K562 (cell line): ENCODE measurements around the gene YIPF1. TPM values are rescaled to one million over a fixed set of nuclear protein-coding genes. Genes with fewer than 3 reads are reported as not detected.

Experiments used
- ATAC-seq: fragments of 200-7000 bp; cut with Tn5 transposase; 3 replicates; pipeline ENCODE4 v1.9.1; 2020; ENCODE audit warnings: moderate library complexity
- BruUV-seq: library from RNA; stranded (reverse); fragments of 400-500 nt; replicated peaks from 2 replicates; lab custom pipeline; 2021; lab: Mats Ljungman, UMichigan
- CTCF ChIA-PET: fragments of 300-600 bp; formaldehyde crosslinking; extraction: SDS; loops from one replicate; lab custom pipeline; 2021; ENCODE audit warnings: low intra/inter-chr PET ratio; lab: Yijun Ruan, JAX
- POLR2A ChIA-PET: fragments of 300-600, 350-650 bp; sonication (Branson Sonifier 250); formaldehyde crosslinking; extraction: SDS; loops from one replicate; lab custom pipeline; 2021; ENCODE audit warnings: antibody characterized with exemption, inconsistent platforms; lab: Yijun Ruan, JAX
- DNase-seq, 4 experiments: peaks; one replicate each; pipeline versions ENCODE4 v3.0.0 to v3.0.0-alpha.2; 2011 to 2018; ENCODE audit warnings: low spot score in 3 of 4, mixed read lengths in 3 of 4; ENCODE audit errors: extremely low read depth in 1 of 4
- FAIRE-seq: peaks from 2 replicates; lab custom pipeline; 2011; peaks lifted over from hg19 to GRCh38; lab: Jason Lieb, UNC
- H2AFZ ChIP-seq: 2 replicates; pipeline ENCODE4 v1.6.0; 2011; ENCODE audit warnings: low read depth, low read length, control low read depth, inconsistent platforms
- H3K27ac ChIP-seq: fragments of 200-600 bp; 3 replicates; pipeline ENCODE4 v1.8.0; 2011; ENCODE audit warnings: low read depth, mild to moderate bottlenecking, control low read depth, inconsistent platforms, low read length, moderate library complexity, mixed read lengths; ENCODE audit errors: extremely low read depth
- H3K27me3 ChIP-seq, 2 experiments: fragments of 300-600 bp in 1 of 2; 2 replicates in 1 of 2; 3 replicates in 1 of 2; pipeline versions ENCODE4 v1.6.0 to v1.8.0; 2011; ENCODE audit warnings: inconsistent platforms in 2 of 2, low read length in 2 of 2, mild to moderate bottlenecking in 1 of 2, mixed read lengths in 1 of 2, moderate library complexity in 1 of 2; ENCODE audit not compliant: control insufficient read depth in 2 of 2, insufficient read depth in 2 of 2
- H3K36me3 ChIP-seq: fragments of 300-600 bp; 3 replicates; pipeline ENCODE4 v1.8.0; 2011; ENCODE audit warnings: mild to moderate bottlenecking, low read length, inconsistent platforms; ENCODE audit not compliant: control insufficient read depth, insufficient read depth
- H3K4me1 ChIP-seq, 2 experiments: fragments of 200-600 bp in 1 of 2; replicated peaks in 1 of 2; 2 replicates in 1 of 2; 3 replicates in 1 of 2; pipeline versions ENCODE4 v1.5.1 to v1.8.0; 2011; ENCODE audit warnings: inconsistent platforms in 2 of 2, low read length in 2 of 2, mild to moderate bottlenecking in 1 of 2, mixed read lengths in 1 of 2, moderate library complexity in 1 of 2; ENCODE audit not compliant: control insufficient read depth in 2 of 2, insufficient read depth in 2 of 2
- H3K4me2 ChIP-seq: 2 replicates; pipeline ENCODE4 v1.6.1; 2011; ENCODE audit warnings: low read length, control low read depth, inconsistent platforms, mixed read lengths; ENCODE audit not compliant: insufficient read depth
- H3K4me3 ChIP-seq: fragments of 200-600 bp; sonication (generic), shearing (Covaris generic); 2 replicates; pipeline ENCODE4 v1.5.1; 2016; ENCODE audit warnings: control low read depth, inconsistent platforms
- H3K79me2 ChIP-seq: fragments of 200-600 bp; 3 replicates; pipeline ENCODE4 v1.8.0; 2011; ENCODE audit warnings: low read length, inconsistent platforms; ENCODE audit not compliant: control insufficient read depth, insufficient read depth
- H3K9ac ChIP-seq, 2 experiments: 2 replicates each; pipeline versions ENCODE4 v1.6.0 to v1.6.1; 2011; ENCODE audit warnings: low read depth in 2 of 2, low read length in 2 of 2, control low read depth in 1 of 2, inconsistent platforms in 1 of 2, mild to moderate bottlenecking in 1 of 2, mixed read lengths in 1 of 2; ENCODE audit not compliant: insufficient read depth in 1 of 2
- H3K9me1 ChIP-seq: one replicate; pipeline ENCODE4 v1.6.0; 2011; ENCODE audit warnings: inconsistent platforms, mild to moderate bottlenecking, low read length, moderate library complexity; ENCODE audit not compliant: control insufficient read depth, insufficient read depth
- H3K9me3 ChIP-seq: replicated peaks from 2 replicates; pipeline ENCODE4 v1.5.1; 2011; ENCODE audit warnings: low read depth, low read length, inconsistent platforms; ENCODE audit not compliant: control insufficient read depth, insufficient read depth
- H4K20me1 ChIP-seq: replicated peaks from 2 replicates; pipeline ENCODE4 v1.6.1; 2011; ENCODE audit warnings: low read length, inconsistent platforms, mixed read lengths; ENCODE audit not compliant: control insufficient read depth, insufficient read depth
- BRD4 ChIP-seq: fragments of 200-600 bp; sonication (generic); IDR thresholded peaks from 2 replicates; pipeline ENCODE4 v1.6.1; 2017; ENCODE audit warnings: inconsistent platforms
- CEBPB ChIP-seq: fragments of 450-650 bp; IDR thresholded peaks from 2 replicates; pipeline ENCODE4 v1.6.1; 2016; ENCODE audit warnings: missing genetic modification characterization, missing compliant biosample characterization
- CTBP1 ChIP-seq: fragments of 450-650 bp; IDR thresholded peaks from 2 replicates; pipeline ENCODE4 v1.6.1; 2016; ENCODE audit warnings: borderline replicate concordance
- ELK1 ChIP-seq: sonication (generic); formaldehyde crosslinking; IDR thresholded peaks from 2 replicates; pipeline ENCODE4 v1.8.1; 2022; ENCODE audit warnings: missing genetic modification reagents
- ERF ChIP-seq: fragments of 450-650 bp; formaldehyde crosslinking; IDR thresholded peaks from 2 replicates; pipeline ENCODE4 v1.4.0; 2020; ENCODE audit warnings: mild to moderate bottlenecking, mixed read lengths
- NCOA2 ChIP-seq, 2 experiments: fragments of 450-650 bp; IDR thresholded peaks; 2 replicates each; pipeline ENCODE4 v1.6.1; 2018; ENCODE audit warnings: mild to moderate bottlenecking in 2 of 2, moderate library complexity in 1 of 2; ENCODE audit not compliant: partially characterized antibody in 2 of 2
- REST ChIP-seq, 2 experiments: fragments of 450-650 bp; formaldehyde crosslinking in 1 of 2; IDR thresholded peaks; 2 replicates each; pipeline versions ENCODE4 v1.4.0 to v1.6.1; 2014 to 2020; ENCODE audit warnings: mild to moderate bottlenecking in 2 of 2, borderline replicate concordance in 1 of 2, low read depth in 1 of 2
- SIN3A ChIP-seq, 2 experiments: fragments of 150-350 bp in 1 of 2; IDR thresholded peaks; 2 replicates each; pipeline ENCODE4 v1.6.1; 2011 to 2016; ENCODE audit warnings: borderline replicate concordance in 2 of 2, low read depth in 2 of 2, low read length in 2 of 2, mild to moderate bottlenecking in 2 of 2, moderate library complexity in 2 of 2; ENCODE audit not compliant: control insufficient read depth in 1 of 2
- WGBS: fragments of 100-300 bp; shearing (Covaris generic); methylation state at CpG from one replicate; pipeline ENCODE4 v1.1.6; 2016; ENCODE audit warnings: low coverage, mixed read lengths; ENCODE audit not compliant: insufficient coverage; ENCODE audit errors: missing lambda C conversion rate; 5-methylcytosine and 5-hydroxymethylcytosine counted together
- in situ Hi-C: fragments of 300-500 bp; cut with MboI; formaldehyde crosslinking; loops from 4 replicates; pipeline ENCODE4 v1.15.0; 2018; ENCODE audit warnings: inconsistent platforms, mixed read lengths
- intact Hi-C: fragments of 100-400 bp; cut with micrococcal nuclease; formaldehyde crosslinking; loops from 2 replicates; pipeline ENCODE4 v1.14.2; 2022
- polyA plus RNA-seq, 8 experiments: library from polyadenylated mRNA; depleted of rRNA in 4 of 8; stranded (reverse) in 5 of 8; unstranded in 3 of 8; fragments of >200 nt; fragmentation: Nextera tagmentation in 2 of 8; fragmentation: Illumina TruSeq in 1 of 8; extraction: Ambion mirVana in 2 of 8; extraction: Trizol in 1 of 8; gene quantifications; 2 replicates each; pipeline versions ENCODE4 v1.2.1 to v1.2.3, GENCODE V29; 2011 to 2014; ENCODE audit warnings: inconsistent platforms in 1 of 8, missing spikeins in 1 of 8
- total RNA-seq, 7 experiments: library from RNA; depleted of rRNA in 6 of 7; stranded (reverse); fragments of >200 nt in 6 of 7; fragmentation: Illumina TruSeq in 2 of 7; extraction: Trizol in 2 of 7; gene quantifications; 2 replicates each; pipeline versions ENCODE4 v1.2.1 to v1.2.3, GENCODE V29; 2011 to 2021; ENCODE audit warnings: low replicate concordance in 1 of 7
- TF ChIP-seq, protein P1 (sequence below), 3 experiments: IDR thresholded peaks in 2 of 3; conservative IDR thresholded peaks in 1 of 3; 2 replicates each; pipeline ENCODE4 v1.5.1; 2011 to 2012; ENCODE audit warnings: low read length in 3 of 3, mild to moderate bottlenecking in 3 of 3, control low read depth in 2 of 3, improper control_type of control experiment in 1 of 3, inconsistent platforms in 1 of 3, low read depth in 1 of 3, mixed read lengths in 1 of 3, moderate library complexity in 1 of 3; ENCODE audit not compliant: insufficient read depth in 2 of 3

YIPF1 gene
- total and polyA plus RNA-seq, 9 of the 15 experiments (the other 6 are each of a cell fraction or from before 2014, with no cell fraction given): 11.5 to 37.5 (median 19.2) TPM

- POLR2A ChIA-PET: interaction anchor here (0.8 to 2.8 kb wide), 5 partner anchors 10 to 28 kb away, joined by 3 to 11 read pairs (median 3); no protein-coding TSS in a partner anchor
- ATAC-seq: peak; percentile 77
- Histone ChIP-seq H3K9ac (no peak overlapping the region; a peak in 1 of 4 replicates), H3K4me3 (no peak overlapping the region), H2AFZ (no peak overlapping the region), H3K9me3 (no peaks in the 10 kb centered on the region), H3K27me3 (no peaks in the 10 kb centered on the region), H3K4me2 (no peak overlapping the region), H3K9me1 (peaks cover 6% of the 10 kb centered on the region), H3K27ac (no peak overlapping the region), H3K4me1 (no peaks in the 10 kb centered on the region; a peak in 1 of 5 replicates), H3K79me2 (no peaks in the 10 kb centered on the region), H4K20me1 (0 out of 2 replicates have a peak, but pooled peaks cover 4% of the 10 kb centered on the region), H3K36me3 (peaks cover 38% of the 10 kb centered on the region; the same call in 2 of the 3 replicates)
- CTCF ChIA-PET: interaction anchor here (0.6 to 3.1 kb wide), 3 partner anchors 35 to 727 kb away, joined by 3 to 18 read pairs (median 14); no protein-coding TSS in a partner anchor
- no TSS peak for BruUV-seq
- intact Hi-C loops: no loop called here
- in situ Hi-C loops: no loop called here
- no peak for DNase-seq
- 65% methylated on average over 5 of the region's 5 CpGs for WGBS
- FAIRE-seq: no peak
- peak; percentile 43 for TF ChIP-seq CEBPB
- no peak for TF ChIP-seq NCOA2 (IDR thresholded peaks at IDR 0.05; ENCODE audit: partially characterized antibody in 2 of 2)
- TF ChIP-seq BRD4: no peak
- TF ChIP-seq ELK1 (CRISPR knock-in tag): no peak
- TF ChIP-seq, protein P1, sequence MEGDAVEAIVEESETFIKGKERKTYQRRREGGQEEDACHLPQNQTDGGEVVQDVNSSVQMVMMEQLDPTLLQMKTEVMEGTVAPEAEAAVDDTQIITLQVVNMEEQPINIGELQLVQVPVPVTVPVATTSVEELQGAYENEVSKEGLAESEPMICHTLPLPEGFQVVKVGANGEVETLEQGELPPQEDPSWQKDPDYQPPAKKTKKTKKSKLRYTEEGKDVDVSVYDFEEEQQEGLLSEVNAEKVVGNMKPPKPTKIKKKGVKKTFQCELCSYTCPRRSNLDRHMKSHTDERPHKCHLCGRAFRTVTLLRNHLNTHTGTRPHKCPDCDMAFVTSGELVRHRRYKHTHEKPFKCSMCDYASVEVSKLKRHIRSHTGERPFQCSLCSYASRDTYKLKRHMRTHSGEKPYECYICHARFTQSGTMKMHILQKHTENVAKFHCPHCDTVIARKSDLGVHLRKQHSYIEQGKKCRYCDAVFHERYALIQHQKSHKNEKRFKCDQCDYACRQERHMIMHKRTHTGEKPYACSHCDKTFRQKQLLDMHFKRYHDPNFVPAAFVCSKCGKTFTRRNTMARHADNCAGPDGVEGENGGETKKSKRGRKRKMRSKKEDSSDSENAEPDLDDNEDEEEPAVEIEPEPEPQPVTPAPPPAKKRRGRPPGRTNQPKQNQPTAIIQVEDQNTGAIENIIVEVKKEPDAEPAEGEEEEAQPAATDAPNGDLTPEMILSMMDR (IDR thresholded peaks at IDR 0.05 in 2 of 3, conservative IDR thresholded peaks at IDR 0.05 in 1 of 3; ENCODE audit: insufficient read depth in 2 of 3, low read depth in 1 of 3, low read length in 3 of 3): peak; percentile 28 to 49 (median 49); a peak in 4 of 6 replicates
- no peak for TF ChIP-seq CTBP1
- TF ChIP-seq SIN3A (IDR thresholded peaks at IDR 0.05; ENCODE audit: borderline replicate concordance in 2 of 2, control insufficient read depth in 1 of 2, low read depth in 2 of 2, low read length in 2 of 2): no peak
- TF ChIP-seq REST (IDR thresholded peaks at IDR 0.05; ENCODE audit: borderline replicate concordance): peak; percentile 51; the same call in 1 of the 2 replicates
- no peak for TF ChIP-seq REST (CRISPR knock-in tag; IDR thresholded peaks at IDR 0.05; ENCODE audit: low read depth)
- TF ChIP-seq ERF: no peak
These were observed 23.9 kb upstream of the YIPF1 start for GRCh38 chr1:53913352-53914033.
